GM18951 (cell line): ENCODE results near the gene KIAA1210.
"Not testable (repeated sequence)": the region's sequence is repeated elsewhere in the genome, so short reads cannot be mapped to it uniquely, and the experiment has no call there.

ENCODE experiments used
- POLR2A ChIP-seq: IDR thresholded peaks from 4 replicates; pipeline ENCODE4 v1.6.1; 2011; ENCODE audit warnings: mild to moderate bottlenecking; ENCODE audit not compliant: insufficient read length, insufficient read depth; ENCODE audit errors: extremely low read depth
- in situ Hi-C: fragments of 300-500 bp; cut with MboI; formaldehyde crosslinking; loops from one replicate; pipeline ENCODE4 v1.12.0; 2022; ENCODE audit warnings: low sequenced_read_pairs, mixed read lengths, inconsistent platforms; ENCODE audit not compliant: unreplicated experiment

Gene KIAA1210

DNA sequence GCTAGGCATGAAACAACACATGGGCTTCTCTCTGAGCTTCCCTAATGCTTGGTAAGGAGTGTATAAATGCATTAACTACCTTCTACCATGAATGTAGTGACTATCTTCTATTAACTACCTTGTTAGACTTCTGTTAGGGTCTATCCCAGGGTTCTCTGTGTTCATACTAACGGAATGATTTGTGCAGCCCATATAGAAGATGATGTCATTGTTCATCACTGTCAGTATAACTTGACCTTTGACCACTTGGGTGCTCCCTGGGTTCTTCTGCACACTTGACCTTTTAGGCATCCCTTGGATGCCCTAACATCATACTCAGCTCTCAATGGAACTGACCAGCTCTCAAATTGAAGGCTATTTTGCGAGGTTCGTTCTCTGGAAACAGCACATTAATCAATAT, 85.6 kb downstream of the KIAA1210 start:
- TF ChIP-seq POLR2A = no peak
- in situ Hi-C loops = no loop called here

DNA sequence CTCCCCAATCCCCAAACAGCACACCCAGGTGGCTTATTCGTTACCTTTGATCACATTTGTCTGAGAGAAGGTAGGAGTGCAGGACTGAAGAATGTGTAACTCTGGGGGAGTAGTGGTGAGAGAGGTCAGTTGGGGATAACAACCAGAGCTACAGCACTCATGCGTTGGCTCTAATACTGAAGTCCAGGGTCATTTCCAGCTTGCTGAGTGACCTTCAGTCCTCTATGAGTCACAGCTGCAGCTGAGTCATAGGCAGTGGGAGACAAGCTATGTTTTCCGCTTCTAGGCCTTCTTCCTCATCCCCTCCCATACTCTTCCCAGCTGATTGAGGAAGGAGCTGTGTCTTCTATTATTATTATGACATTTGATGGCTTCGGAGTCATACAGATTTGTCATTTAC, 86.4 kb downstream of the KIAA1210 start:
- no peak for TF ChIP-seq POLR2A
- in situ Hi-C loops = no loop called here

DNA sequence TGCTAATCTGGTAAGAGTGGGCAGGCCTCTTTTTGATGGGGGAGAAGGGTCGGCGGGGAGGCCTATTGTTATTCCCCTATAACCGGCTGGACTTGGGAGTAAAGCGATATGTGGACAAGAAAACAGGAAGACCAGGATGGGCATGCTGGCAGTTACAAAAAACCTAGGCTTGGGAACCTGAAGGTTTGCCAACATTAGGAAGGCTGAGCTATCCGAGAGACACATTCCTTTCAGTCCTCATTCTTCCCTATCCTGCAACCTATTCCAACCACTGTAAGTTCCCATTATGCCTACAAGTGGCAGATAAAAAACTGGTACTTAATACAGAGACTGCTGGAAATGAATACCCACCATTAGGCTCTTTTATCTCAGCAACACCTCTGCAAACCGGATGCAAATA, 87.2 kb downstream of the KIAA1210 start:
- TF ChIP-seq POLR2A = no peak
- in situ Hi-C loops = no loop called here

DNA sequence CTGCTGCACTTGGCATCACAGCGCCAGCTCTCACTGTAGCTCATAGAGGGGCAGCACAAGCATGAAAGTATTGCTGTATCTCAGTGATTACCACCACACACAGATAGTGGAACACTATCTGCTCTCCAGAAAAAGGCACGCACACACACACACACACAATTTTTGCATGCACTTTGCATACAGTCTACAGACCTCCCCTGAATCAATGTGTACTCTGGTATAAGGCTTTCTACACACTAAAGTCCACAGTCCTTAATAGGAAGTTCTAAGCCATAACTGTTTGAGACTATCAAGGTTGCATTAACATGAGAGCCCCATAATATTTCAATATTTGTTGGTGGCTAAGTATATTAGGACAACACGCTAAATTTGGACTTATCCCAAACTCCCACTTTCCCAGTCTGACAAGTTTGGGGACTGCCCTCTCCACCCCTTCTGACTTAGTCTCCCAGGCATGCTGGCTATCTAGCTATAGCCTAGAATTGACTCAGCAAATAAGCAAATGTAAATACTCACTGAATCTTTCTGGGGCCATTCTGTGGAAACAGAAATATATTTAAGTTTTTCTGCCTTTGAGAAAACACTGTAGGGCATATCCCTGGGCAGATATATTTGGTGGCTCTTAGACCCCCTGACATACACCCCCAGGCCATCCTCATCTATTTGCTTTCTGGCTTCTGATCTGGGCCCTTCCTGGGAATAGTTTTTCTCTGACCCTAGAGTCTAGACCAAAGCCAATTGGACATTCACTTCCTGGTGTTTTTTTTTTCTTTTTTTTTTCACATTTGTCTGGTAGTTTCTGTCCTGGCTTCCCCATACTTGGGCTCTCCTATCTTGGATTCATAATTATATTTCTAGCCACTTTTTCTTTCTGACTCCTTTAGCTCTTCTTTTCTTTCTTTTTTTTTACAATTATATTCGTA, 91.2 kb downstream of the KIAA1210 start:
- TF ChIP-seq POLR2A = no peak
- in situ Hi-C loops = no loop called here

DNA sequence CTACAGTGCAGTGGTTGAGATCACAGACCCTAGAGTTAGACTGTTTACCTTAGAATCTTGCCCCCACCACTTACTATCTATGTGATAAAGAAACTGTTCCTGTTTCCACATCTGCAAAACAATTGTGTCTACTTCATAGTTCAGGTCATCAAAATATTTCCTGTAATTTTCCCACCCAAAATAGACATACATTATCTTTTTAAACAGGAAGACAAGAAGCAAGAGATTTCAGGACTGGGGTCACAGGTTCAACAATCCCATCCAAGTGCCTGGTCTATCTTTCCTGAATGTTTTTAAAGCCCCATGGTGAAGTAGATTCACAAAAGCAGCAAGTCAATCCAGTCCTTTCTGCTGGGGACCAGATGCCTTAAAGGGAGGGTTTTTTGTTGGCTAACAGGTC, 96.6 kb downstream of the KIAA1210 start:
- in situ Hi-C loops = no loop called here

DNA sequence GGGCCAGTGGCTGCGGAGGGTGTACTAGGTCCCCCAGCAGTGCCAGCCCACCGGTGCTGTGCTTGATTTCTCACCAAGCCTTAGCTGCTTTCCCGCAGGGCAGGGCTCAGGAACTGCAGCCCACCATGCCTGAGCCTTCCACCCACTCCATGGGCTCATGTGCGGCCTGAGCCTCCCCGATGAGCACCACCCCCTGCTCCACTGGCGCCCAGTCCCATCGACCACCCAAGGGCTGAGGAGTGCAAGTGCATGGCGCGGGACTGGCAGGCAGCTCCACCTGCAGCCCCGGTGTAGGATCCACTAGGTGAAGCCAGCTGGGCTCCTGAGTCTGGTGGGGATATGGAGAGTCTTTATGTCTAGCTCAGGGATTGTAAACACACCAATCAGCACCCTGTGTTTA, 98.0 kb downstream of the KIAA1210 start:
- in situ Hi-C loops = not testable (repeated sequence)

More for the DNA sequence above, 96.6 kb downstream of the KIAA1210 start:
- TF ChIP-seq POLR2A = no peak

DNA sequence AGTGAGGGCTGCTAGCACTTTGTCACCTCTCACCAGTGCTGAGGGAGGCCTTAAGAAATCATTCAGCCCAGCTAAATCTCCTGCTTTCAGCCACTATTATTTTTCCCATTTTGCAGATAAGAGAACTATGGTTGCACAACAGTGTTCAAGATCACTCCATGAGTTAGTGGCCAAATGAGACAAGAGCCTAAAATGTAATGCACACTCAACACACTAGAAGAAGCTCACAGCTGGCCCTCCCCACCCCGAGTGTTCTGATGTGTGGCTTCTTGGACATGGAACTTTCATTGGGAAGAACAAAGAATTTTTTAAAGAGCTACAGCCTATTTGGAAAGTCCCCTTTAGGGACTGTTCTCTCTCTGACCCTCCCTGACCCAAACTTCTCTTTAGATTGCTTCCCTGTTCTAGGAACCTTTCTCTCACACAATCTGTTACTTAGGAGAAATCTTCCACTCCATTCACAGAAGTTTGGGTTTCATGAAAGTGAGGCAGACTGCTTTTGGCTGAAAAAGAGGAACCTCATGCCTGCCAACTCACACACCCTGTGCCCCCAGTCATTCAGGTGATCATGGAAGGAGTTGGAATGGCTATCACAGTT, 98.8 kb downstream of the KIAA1210 start:
- in situ Hi-C loops = no loop called here
- no peak for TF ChIP-seq POLR2A
